Nephron (organoid): ENCODE data around the gene DNAJB9.
A peak's percentile ranks its signal among the peaks of the same experiment; 100 is the strongest.

Experiments
- H3K27ac Mint-ChIP-seq, 3 experiments: 2 replicates each; pipeline ENCODE4 v1.8.0; 2020; ENCODE audit warnings: mixed read lengths in 3 of 3, mild to moderate bottlenecking in 2 of 3, moderate library complexity in 1 of 3
- H3K27me3 Mint-ChIP-seq: 2 replicates; pipeline ENCODE4 v1.8.0; 2021; ENCODE audit warnings: low read depth, mild to moderate bottlenecking, moderate library complexity, mixed read lengths
- H3K36me3 Mint-ChIP-seq: 2 replicates; pipeline ENCODE4 v1.8.0; 2020; ENCODE audit warnings: low read depth, mixed read lengths
- H3K4me1 Mint-ChIP-seq: 2 replicates; pipeline ENCODE4 v1.8.0; 2020; ENCODE audit warnings: mixed read lengths
- H3K4me3 Mint-ChIP-seq, 3 experiments: 2 replicates each; pipeline ENCODE4 v1.8.0; 2020; ENCODE audit warnings: mild to moderate bottlenecking in 3 of 3, mixed read lengths in 3 of 3, moderate library complexity in 2 of 3
- H3K9me3 Mint-ChIP-seq: 2 replicates; pipeline ENCODE4 v1.8.0; 2020; ENCODE audit warnings: mixed read lengths
- TF ChIP-seq, protein P1 (sequence below), 3 experiments: fragments of 200-600 bp; sonication (generic); IDR thresholded peaks; one replicate each; pipeline ENCODE4 v1.5.0; 2021; ENCODE audit warnings: antibody characterized with exemption in 3 of 3; ENCODE audit not compliant: unreplicated experiment in 3 of 3

DNAJB9 gene

GRCh38 chr7:108578937-108579336 is 9.3 kb downstream of the DNAJB9 start:
- H3K27ac Mint-ChIP-seq = no peak overlapping the region
- TF ChIP-seq, protein P1, sequence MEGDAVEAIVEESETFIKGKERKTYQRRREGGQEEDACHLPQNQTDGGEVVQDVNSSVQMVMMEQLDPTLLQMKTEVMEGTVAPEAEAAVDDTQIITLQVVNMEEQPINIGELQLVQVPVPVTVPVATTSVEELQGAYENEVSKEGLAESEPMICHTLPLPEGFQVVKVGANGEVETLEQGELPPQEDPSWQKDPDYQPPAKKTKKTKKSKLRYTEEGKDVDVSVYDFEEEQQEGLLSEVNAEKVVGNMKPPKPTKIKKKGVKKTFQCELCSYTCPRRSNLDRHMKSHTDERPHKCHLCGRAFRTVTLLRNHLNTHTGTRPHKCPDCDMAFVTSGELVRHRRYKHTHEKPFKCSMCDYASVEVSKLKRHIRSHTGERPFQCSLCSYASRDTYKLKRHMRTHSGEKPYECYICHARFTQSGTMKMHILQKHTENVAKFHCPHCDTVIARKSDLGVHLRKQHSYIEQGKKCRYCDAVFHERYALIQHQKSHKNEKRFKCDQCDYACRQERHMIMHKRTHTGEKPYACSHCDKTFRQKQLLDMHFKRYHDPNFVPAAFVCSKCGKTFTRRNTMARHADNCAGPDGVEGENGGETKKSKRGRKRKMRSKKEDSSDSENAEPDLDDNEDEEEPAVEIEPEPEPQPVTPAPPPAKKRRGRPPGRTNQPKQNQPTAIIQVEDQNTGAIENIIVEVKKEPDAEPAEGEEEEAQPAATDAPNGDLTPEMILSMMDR (IDR thresholded peaks at IDR 0.05; ENCODE audit: unreplicated experiment in 3 of 3) = no peak
- H3K36me3 Mint-ChIP-seq = peaks cover 45% of the 10 kb centered on the region
- H3K9me3 Mint-ChIP-seq = peaks cover 6% of the 10 kb centered on the region
- H3K4me3 Mint-ChIP-seq = no peak overlapping the region
- H3K27me3 Mint-ChIP-seq = no peaks in the 10 kb centered on the region
- H3K4me1 Mint-ChIP-seq = peaks cover 3% of the 10 kb centered on the region

DNA sequence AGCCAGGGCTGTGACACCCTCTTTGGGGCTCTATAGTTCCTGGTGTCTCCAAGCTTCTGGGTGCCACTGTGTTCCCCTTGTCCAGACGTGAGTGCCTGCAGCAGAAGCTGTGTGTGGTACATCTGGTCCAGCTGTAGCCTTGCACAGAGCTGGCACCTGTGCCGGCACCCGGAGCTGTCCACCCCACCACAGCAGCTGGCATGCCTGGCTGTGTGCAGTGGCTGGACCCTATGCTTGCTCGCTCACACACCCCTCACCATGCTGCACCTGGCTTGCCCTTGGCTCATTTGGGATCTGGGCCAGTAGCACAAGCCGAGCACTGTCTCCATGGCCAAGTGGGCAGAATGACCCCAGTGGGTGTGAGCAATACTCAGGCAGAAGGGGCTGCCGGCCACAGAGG is 10.6 kb downstream of the DNAJB9 start:
- Mint-ChIP-seq H3K36me3 (peaks cover 32% of the 10 kb centered on the region), H3K9me3 (peaks cover 6% of the 10 kb centered on the region), H3K4me1 (no peaks in the 10 kb centered on the region), H3K27me3 (no peaks in the 10 kb centered on the region), H3K4me3 (no peak overlapping the region), H3K27ac (no peak overlapping the region)
- TF ChIP-seq, protein P1 (IDR thresholded peaks at IDR 0.05; ENCODE audit: unreplicated experiment in 3 of 3) = no peak

GRCh38 chr7:108581655-108582491 is 12.2 kb downstream of the DNAJB9 start:
- H3K27me3 Mint-ChIP-seq = no peaks in the 10 kb centered on the region
- H3K4me3 Mint-ChIP-seq = no peak overlapping the region
- H3K9me3 Mint-ChIP-seq = peaks cover 6% of the 10 kb centered on the region
- peak overlapping the region in 2 of 3 experiments; percentile 74 to 90 for H3K27ac Mint-ChIP-seq
- peaks cover 21% of the 10 kb centered on the region for H3K36me3 Mint-ChIP-seq
- TF ChIP-seq, protein P1 (IDR thresholded peaks at IDR 0.05; ENCODE audit: unreplicated experiment in 3 of 3) = no peak
- H3K4me1 Mint-ChIP-seq = no peaks in the 10 kb centered on the region

DNA sequence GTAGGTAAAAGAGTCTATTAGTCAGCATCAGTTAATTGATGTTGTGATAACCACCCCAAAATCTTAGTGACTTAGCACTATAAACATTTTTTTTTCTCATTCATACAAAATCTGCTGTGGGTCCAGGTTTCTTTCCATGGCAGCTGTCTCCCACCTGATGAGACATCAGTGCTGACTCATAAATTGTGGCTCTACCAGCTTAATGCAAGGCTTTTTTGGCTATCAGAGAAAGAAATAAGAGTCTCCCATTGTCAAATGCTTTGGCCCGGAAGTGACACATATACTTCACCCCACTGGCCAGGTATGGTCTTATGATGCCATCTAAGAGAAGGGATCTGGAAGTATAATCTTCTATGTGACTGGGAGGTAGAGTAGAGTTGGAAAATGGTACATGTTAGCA is 14.5 kb downstream of the DNAJB9 start:
- H3K27ac Mint-ChIP-seq = no peak overlapping the region
- H3K4me1 Mint-ChIP-seq = no peaks in the 10 kb centered on the region
- peaks cover 9% of the 10 kb centered on the region for H3K36me3 Mint-ChIP-seq

DNA sequence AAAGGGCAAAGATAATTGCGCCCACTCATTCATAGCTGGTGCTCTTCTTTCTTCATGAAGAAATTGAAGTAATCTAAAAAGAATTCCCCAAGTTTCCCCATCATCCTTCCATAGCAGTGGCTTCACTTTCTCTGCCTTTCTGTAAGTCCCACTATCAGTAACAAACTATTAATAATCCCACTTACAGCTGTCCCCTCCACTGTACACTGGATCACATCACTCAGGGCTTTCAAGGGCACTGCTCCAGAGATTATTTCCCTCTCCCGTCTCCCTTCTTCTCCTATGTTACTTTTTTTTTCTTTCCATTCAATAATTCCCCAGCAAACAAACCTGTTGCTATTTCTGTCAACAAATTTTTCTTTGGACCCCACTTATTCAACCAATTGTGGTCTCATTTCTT is 16.2 kb downstream of the DNAJB9 start:
- Mint-ChIP-seq H3K36me3 (peaks cover 3% of the 10 kb centered on the region), H3K4me1 (peaks cover 8% of the 10 kb centered on the region), H3K27me3 (no peaks in the 10 kb centered on the region), H3K27ac (no peak overlapping the region), H3K9me3 (no peaks in the 10 kb centered on the region), H3K4me3 (no peak overlapping the region)
- TF ChIP-seq, protein P1 (IDR thresholded peaks at IDR 0.05; ENCODE audit: unreplicated experiment in 3 of 3) = no peak

More for the DNA sequence above, 14.5 kb downstream of the DNAJB9 start:
- TF ChIP-seq, protein P1 (IDR thresholded peaks at IDR 0.05; ENCODE audit: unreplicated experiment in 3 of 3) = no peak
- Mint-ChIP-seq H3K4me3 (no peak overlapping the region), H3K9me3 (peaks cover 4% of the 10 kb centered on the region), H3K27me3 (no peaks in the 10 kb centered on the region)

GRCh38 chr7:108586274-108586710 is 16.6 kb downstream of the DNAJB9 start:
- no peak overlapping the region for H3K4me3 Mint-ChIP-seq
- H3K9me3 Mint-ChIP-seq = no peaks in the 10 kb centered on the region
- peaks cover 8% of the 10 kb centered on the region for H3K4me1 Mint-ChIP-seq
- H3K27ac Mint-ChIP-seq = no peak overlapping the region
- TF ChIP-seq, protein P1 (IDR thresholded peaks at IDR 0.05; ENCODE audit: unreplicated experiment in 3 of 3) = no peak
- no peaks in the 10 kb centered on the region for H3K27me3 Mint-ChIP-seq
- H3K36me3 Mint-ChIP-seq = no peaks in the 10 kb centered on the region
